IMR-90 (cell line): ENCODE results near the gene HNRNPH2. TPM values are rescaled to one million over a fixed set of nuclear protein-coding genes. Genes with fewer than 3 reads are reported as not detected.

ENCODE experiments used
- ATAC-seq: fragments of 200-7000 bp; cut with Tn5 transposase; 2 replicates; pipeline ENCODE4 v1.9.1; 2020; ENCODE audit warnings: low read depth, mild to moderate bottlenecking, moderate library complexity
- BruUV-seq: library from RNA; stranded (reverse); fragments of 400-500 nt; replicated peaks from 2 replicates; lab custom pipeline; 2021; lab: Mats Ljungman, UMichigan
- CTCF ChIA-PET: fragments of 300-600 bp; formaldehyde crosslinking; extraction: SDS; loops from one replicate; lab custom pipeline; 2021; ENCODE audit warnings: antibody characterized with exemption; lab: Yijun Ruan, JAX
- POLR2A ChIA-PET: fragments of 300-600 bp; sonication (Branson Sonifier 250); formaldehyde crosslinking; loops from one replicate; lab custom pipeline; 2022; ENCODE audit warnings: antibody characterized with exemption; ENCODE audit not compliant: unreplicated experiment; lab: Charles Lee
- DNase-seq: peaks from one replicate; pipeline ENCODE4 v3.0.0; 2013
- H2AFZ ChIP-seq: replicated peaks from 2 replicates; pipeline ENCODE3; 2013; ENCODE audit warnings: low read length, mild to moderate bottlenecking; ENCODE audit not compliant: poor library complexity
- H2AK5ac ChIP-seq: 2 replicates; pipeline ENCODE4 v1.6.1; 2013; ENCODE audit warnings: low read depth, low read length, inconsistent platforms
- H2AK9ac ChIP-seq: replicated peaks from 2 replicates; pipeline ENCODE3; 2013; ENCODE audit warnings: mild to moderate bottlenecking, low read depth, low read length, moderate library complexity; ENCODE audit not compliant: poor library complexity
- H2BK120ac ChIP-seq: 2 replicates; pipeline ENCODE4 v1.6.1; 2013; ENCODE audit warnings: low read depth, low read length, inconsistent platforms
- H2BK15ac ChIP-seq: 3 replicates; pipeline ENCODE4 v1.6.1; 2013; ENCODE audit warnings: low read depth, low read length, inconsistent platforms
- H2BK20ac ChIP-seq: 2 replicates; pipeline ENCODE4 v1.6.1; 2013; ENCODE audit warnings: low read depth, mild to moderate bottlenecking, inconsistent platforms, low read length, moderate library complexity
- H2BK5ac ChIP-seq: 2 replicates; pipeline ENCODE4 v1.6.1; 2013; ENCODE audit warnings: mild to moderate bottlenecking, low read depth, low read length, inconsistent platforms; ENCODE audit not compliant: poor library complexity, severe bottlenecking
- H3K14ac ChIP-seq: replicated peaks from 2 replicates; pipeline ENCODE4 v1.6.1; 2013; ENCODE audit warnings: low read depth, low read length, inconsistent platforms
- H3K18ac ChIP-seq: 2 replicates; pipeline ENCODE4 v1.6.1; 2013; ENCODE audit warnings: low read depth, low read length, control low read depth
- H3K23ac ChIP-seq: 2 replicates; pipeline ENCODE4 v1.6.1; 2013; ENCODE audit warnings: low read depth, low read length, inconsistent platforms
- H3K27ac ChIP-seq: 2 replicates; pipeline ENCODE4 v1.5.1; 2013; ENCODE audit warnings: mild to moderate bottlenecking, control low read depth, low read length; ENCODE audit not compliant: insufficient read depth
- H3K27me3 ChIP-seq: 2 replicates; pipeline ENCODE4 v1.6.1; 2013; ENCODE audit warnings: low read length; ENCODE audit not compliant: control insufficient read depth, insufficient read depth
- H3K36me3 ChIP-seq: 2 replicates; pipeline ENCODE4 v1.6.1; 2013; ENCODE audit warnings: low read length, mixed read lengths; ENCODE audit not compliant: control insufficient read depth, insufficient read depth
- H3K4ac ChIP-seq: 2 replicates; pipeline ENCODE4 v1.6.1; 2013; ENCODE audit warnings: low read depth, low read length, inconsistent platforms
- H3K4me1 ChIP-seq: 2 replicates; pipeline ENCODE4 v1.6.1; 2013; ENCODE audit warnings: low read length, mixed read lengths; ENCODE audit not compliant: control insufficient read depth, insufficient read depth
- H3K4me2 ChIP-seq: 2 replicates; pipeline ENCODE4 v1.6.1; 2013; ENCODE audit warnings: low read depth, mild to moderate bottlenecking, control low read depth, low read length, moderate library complexity
- H3K4me3 ChIP-seq: 2 replicates; pipeline ENCODE4 v1.5.1; 2013; ENCODE audit warnings: low read depth, mild to moderate bottlenecking, control low read depth, low read length, moderate library complexity; ENCODE audit not compliant: insufficient read depth
- H3K56ac ChIP-seq: 2 replicates; pipeline ENCODE4 v1.6.1; 2013; ENCODE audit warnings: low read length, inconsistent platforms; ENCODE audit not compliant: insufficient read depth; ENCODE audit errors: extremely low read depth
- H3K79me1 ChIP-seq, 2 experiments: 2 replicates each; pipeline ENCODE4 v1.6.1; 2013; ENCODE audit warnings: low read length in 2 of 2, inconsistent platforms in 1 of 2, low read depth in 1 of 2
- H3K9ac ChIP-seq: 2 replicates; pipeline ENCODE4 v1.6.1; 2013; ENCODE audit warnings: low read depth, low read length, control low read depth
- H3K9me1 ChIP-seq: 2 replicates; pipeline ENCODE4 v1.6.1; 2013; ENCODE audit warnings: low read length, inconsistent platforms; ENCODE audit not compliant: insufficient read depth
- H3K9me3 ChIP-seq: 2 replicates; pipeline ENCODE4 v1.6.1; 2013; ENCODE audit warnings: low read length; ENCODE audit not compliant: control insufficient read depth, insufficient read depth
- H4K20me1 ChIP-seq: 2 replicates; pipeline ENCODE4 v1.6.1; 2013; ENCODE audit warnings: low read length, inconsistent platforms; ENCODE audit not compliant: insufficient read depth
- H4K5ac ChIP-seq: 2 replicates; pipeline ENCODE4 v1.6.1; 2013; ENCODE audit warnings: mild to moderate bottlenecking, low read depth, low read length, control low read depth
- H4K8ac ChIP-seq, 2 experiments: 2 replicates each; pipeline ENCODE4 v1.6.1; 2013; ENCODE audit warnings: low read depth in 2 of 2, low read length in 2 of 2, control low read depth in 1 of 2, inconsistent platforms in 1 of 2
- H4K91ac ChIP-seq: 2 replicates; pipeline ENCODE4 v1.6.1; 2013; ENCODE audit warnings: low read depth, low read length, inconsistent platforms; ENCODE audit not compliant: insufficient read depth
- BHLHE40 ChIP-seq: fragments of 150-350 bp; IDR thresholded peaks from 2 replicates; pipeline ENCODE4 v1.6.1; 2016; ENCODE audit warnings: mild to moderate bottlenecking, low read depth, low read length
- CEBPB ChIP-seq: IDR thresholded peaks from 2 replicates; pipeline ENCODE4 v1.6.1; 2012; ENCODE audit warnings: low read depth, low read length, improper control_type of control experiment
- CHD1 ChIP-seq: IDR thresholded peaks from 2 replicates; pipeline ENCODE4 v1.6.1; 2012; ENCODE audit warnings: low read depth, low read length, improper control_type of control experiment
- ELK1 ChIP-seq: fragments of 150-350 bp; IDR thresholded peaks from 2 replicates; pipeline ENCODE4 v1.6.1; 2016; ENCODE audit warnings: low read depth, mild to moderate bottlenecking, low read length, moderate library complexity, borderline replicate concordance
- FOS ChIP-seq: fragments of 150-350 bp; IDR thresholded peaks from 2 replicates; pipeline ENCODE4 v1.6.1; 2016; ENCODE audit warnings: low read depth, low read length
- MAFK ChIP-seq: IDR thresholded peaks from 2 replicates; pipeline ENCODE4 v1.6.1; 2012; ENCODE audit warnings: low read depth, low read length, improper control_type of control experiment
- MAZ ChIP-seq: IDR thresholded peaks from 2 replicates; pipeline ENCODE4 v1.6.1; 2012; ENCODE audit warnings: low read depth, mild to moderate bottlenecking, low read length, improper control_type of control experiment, moderate library complexity, borderline replicate concordance
- MXI1 ChIP-seq: IDR thresholded peaks from 2 replicates; pipeline ENCODE4 v1.6.1; 2012; ENCODE audit warnings: low read depth, mild to moderate bottlenecking, low read length, moderate library complexity, borderline replicate concordance
- NFE2L2 ChIP-seq: fragments of 150-350 bp; IDR thresholded peaks from 2 replicates; pipeline ENCODE4 v1.6.1; 2016; ENCODE audit warnings: low read depth, mild to moderate bottlenecking, low read length
- POLR2A ChIP-seq: IDR thresholded peaks from 2 replicates; pipeline ENCODE4 v1.6.1; 2012; ENCODE audit warnings: mild to moderate bottlenecking, low read depth, low read length
- RAD21 ChIP-seq: IDR thresholded peaks from 2 replicates; pipeline ENCODE4 v1.6.1; 2012; ENCODE audit warnings: low read length, improper control_type of control experiment
- RCOR1 ChIP-seq: IDR thresholded peaks from 2 replicates; pipeline ENCODE4 v1.6.1; 2012; ENCODE audit warnings: mild to moderate bottlenecking, low read length, improper control_type of control experiment; ENCODE audit not compliant: insufficient replicate concordance
- RFX5 ChIP-seq: IDR thresholded peaks from 2 replicates; pipeline ENCODE4 v1.8.0; 2012; ENCODE audit warnings: low read depth, mild to moderate bottlenecking, low read length, moderate library complexity
- SMC3 ChIP-seq: fragments of 150-350 bp; IDR thresholded peaks from 2 replicates; pipeline ENCODE4 v1.6.1; 2016; ENCODE audit warnings: low read depth, mild to moderate bottlenecking, antibody characterized with exemption, low read length, moderate library complexity
- WGBS, 2 experiments: methylation state at CpG; one replicate each; pipeline versions ENCODE4 v1.1.5 to v1.1.7; 2013; ENCODE audit warnings: missing lambda C conversion rate in 2 of 2; ENCODE audit not compliant: insufficient read length in 1 of 2; ENCODE audit errors: extremely low coverage in 2 of 2; 5-methylcytosine and 5-hydroxymethylcytosine counted together
- dilution Hi-C: fragments of 300-500 bp; cut with HindIII; formaldehyde crosslinking; loops from one replicate; pipeline ENCODE4 v1.14.3; 2018; ENCODE audit warnings: low sequenced_read_pairs; ENCODE audit not compliant: unreplicated experiment
- in situ Hi-C: fragments of 300-500 bp; cut with MboI; formaldehyde crosslinking; loops from 3 replicates; pipeline ENCODE4 v1.14.3; 2019; ENCODE audit warnings: low sequenced_read_pairs, inconsistent platforms, mixed read lengths
- intact Hi-C: fragments of 100-400 bp; cut with micrococcal nuclease; formaldehyde crosslinking; loops from 2 replicates; pipeline ENCODE4 v1.10.0; 2022
- polyA plus RNA-seq, 3 experiments: library from polyadenylated mRNA; depleted of rRNA; stranded (reverse); fragments of >200 nt; gene quantifications; 2 replicates each; pipeline ENCODE4 v1.2.3, GENCODE V29; 2012; ENCODE audit warnings: low replicate concordance in 1 of 3
- total RNA-seq: library from RNA; depleted of rRNA; stranded (reverse); fragments of >200 nt; gene quantifications from 2 replicates; pipeline ENCODE4 v1.2.3, GENCODE V29; 2012
- TF ChIP-seq, protein P1 (sequence below): fragments of 150-350 bp; IDR thresholded peaks from 2 replicates; pipeline ENCODE4 v1.6.1; 2017; ENCODE audit warnings: mild to moderate bottlenecking, antibody characterized with exemption, low read length, low read depth
- TF ChIP-seq, protein P2 (sequence below): conservative IDR thresholded peaks from 2 replicates; pipeline ENCODE4 v1.5.1; 2012; ENCODE audit warnings: mild to moderate bottlenecking, low read depth, low read length, improper control_type of control experiment

The HNRNPH2 gene
- total and polyA plus RNA-seq, 2 of the 4 experiments (the other 2 are of a cell fraction) = 42.8 to 54.3 TPM

- Histone ChIP-seq H3K14ac (no peak overlapping the region), H3K4me2 (no peak overlapping the region), H4K5ac (no peak overlapping the region), H3K4ac (no peak overlapping the region), H3K18ac (no peak overlapping the region), H3K27me3 (peaks cover 16% of the 10 kb centered on the region; the same call in 1 of the 2 replicates), H3K9me1 (peaks cover 4% of the 10 kb centered on the region), H2AK9ac (no peak overlapping the region), H2AFZ (no peak overlapping the region), H4K8ac (no peak overlapping the region), H2BK15ac (no peak overlapping the region), H2BK20ac (no peak overlapping the region), H2BK5ac (no peak overlapping the region), H3K56ac (no peak overlapping the region), H2AK5ac (no peak overlapping the region), H3K36me3 (peaks cover 5% of the 10 kb centered on the region; the same call in 1 of the 2 replicates), H3K9me3 (no peaks in the 10 kb centered on the region), H3K4me3 (no peak overlapping the region), H3K4me1 (no peaks in the 10 kb centered on the region), H3K9ac (no peak overlapping the region), H2BK120ac (no peak overlapping the region), H4K20me1 (peaks cover 10% of the 10 kb centered on the region; the same call in 1 of the 2 replicates), H3K23ac (no peak overlapping the region), H3K27ac (no peak overlapping the region), H3K79me1 (peaks cover 0 to 16% of the 10 kb centered on the region in 2 experiments; a peak in 2 of 4 replicates), H4K91ac (no peak overlapping the region)
- ChIA-PET POLR2A (no interaction called here), CTCF (no interaction called here)
- dilution Hi-C loops (no loop called here), in situ Hi-C loops (no loop called here), intact Hi-C loops (no loop called here)
- ATAC-seq (no peak), DNase-seq (no peak)
- TF ChIP-seq CHD1 = no peak
- TF ChIP-seq MAFK = no peak
- no peak for TF ChIP-seq SMC3
- TF ChIP-seq RAD21 = no peak
- TF ChIP-seq, protein P1, sequence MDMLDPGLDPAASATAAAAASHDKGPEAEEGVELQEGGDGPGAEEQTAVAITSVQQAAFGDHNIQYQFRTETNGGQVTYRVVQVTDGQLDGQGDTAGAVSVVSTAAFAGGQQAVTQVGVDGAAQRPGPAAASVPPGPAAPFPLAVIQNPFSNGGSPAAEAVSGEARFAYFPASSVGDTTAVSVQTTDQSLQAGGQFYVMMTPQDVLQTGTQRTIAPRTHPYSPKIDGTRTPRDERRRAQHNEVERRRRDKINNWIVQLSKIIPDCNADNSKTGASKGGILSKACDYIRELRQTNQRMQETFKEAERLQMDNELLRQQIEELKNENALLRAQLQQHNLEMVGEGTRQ = no peak
- no peak for TF ChIP-seq FOS
- no peak for TF ChIP-seq ELK1
- no peak for TF ChIP-seq MAZ
- no peak for TF ChIP-seq BHLHE40
- TF ChIP-seq NFE2L2 = no peak
- TF ChIP-seq RFX5 = no peak
- TF ChIP-seq POLR2A = no peak
- no peak for TF ChIP-seq MXI1
- TF ChIP-seq RCOR1 = no peak
- TF ChIP-seq, protein P2, sequence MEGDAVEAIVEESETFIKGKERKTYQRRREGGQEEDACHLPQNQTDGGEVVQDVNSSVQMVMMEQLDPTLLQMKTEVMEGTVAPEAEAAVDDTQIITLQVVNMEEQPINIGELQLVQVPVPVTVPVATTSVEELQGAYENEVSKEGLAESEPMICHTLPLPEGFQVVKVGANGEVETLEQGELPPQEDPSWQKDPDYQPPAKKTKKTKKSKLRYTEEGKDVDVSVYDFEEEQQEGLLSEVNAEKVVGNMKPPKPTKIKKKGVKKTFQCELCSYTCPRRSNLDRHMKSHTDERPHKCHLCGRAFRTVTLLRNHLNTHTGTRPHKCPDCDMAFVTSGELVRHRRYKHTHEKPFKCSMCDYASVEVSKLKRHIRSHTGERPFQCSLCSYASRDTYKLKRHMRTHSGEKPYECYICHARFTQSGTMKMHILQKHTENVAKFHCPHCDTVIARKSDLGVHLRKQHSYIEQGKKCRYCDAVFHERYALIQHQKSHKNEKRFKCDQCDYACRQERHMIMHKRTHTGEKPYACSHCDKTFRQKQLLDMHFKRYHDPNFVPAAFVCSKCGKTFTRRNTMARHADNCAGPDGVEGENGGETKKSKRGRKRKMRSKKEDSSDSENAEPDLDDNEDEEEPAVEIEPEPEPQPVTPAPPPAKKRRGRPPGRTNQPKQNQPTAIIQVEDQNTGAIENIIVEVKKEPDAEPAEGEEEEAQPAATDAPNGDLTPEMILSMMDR = no peak
- no peak for TF ChIP-seq CEBPB
- WGBS, 2 experiments = no CpG with 5 or more reads among the region's 3 CpGs
- BruUV-seq = no TSS peak
These were observed 19.4 kb upstream of the HNRNPH2 start for GRCh38 chrX:101388604-101389003.
